Measurements from ENCODE around the gene SPACA6. TPM values are rescaled to one million over a fixed set of nuclear protein-coding genes. Genes with fewer than 3 reads are reported as not detected.

Gene SPACA6
- total RNA-seq, 4 donors from 2014 or later = 10.7 to 47.9 (median 34.0) TPM

DNA sequence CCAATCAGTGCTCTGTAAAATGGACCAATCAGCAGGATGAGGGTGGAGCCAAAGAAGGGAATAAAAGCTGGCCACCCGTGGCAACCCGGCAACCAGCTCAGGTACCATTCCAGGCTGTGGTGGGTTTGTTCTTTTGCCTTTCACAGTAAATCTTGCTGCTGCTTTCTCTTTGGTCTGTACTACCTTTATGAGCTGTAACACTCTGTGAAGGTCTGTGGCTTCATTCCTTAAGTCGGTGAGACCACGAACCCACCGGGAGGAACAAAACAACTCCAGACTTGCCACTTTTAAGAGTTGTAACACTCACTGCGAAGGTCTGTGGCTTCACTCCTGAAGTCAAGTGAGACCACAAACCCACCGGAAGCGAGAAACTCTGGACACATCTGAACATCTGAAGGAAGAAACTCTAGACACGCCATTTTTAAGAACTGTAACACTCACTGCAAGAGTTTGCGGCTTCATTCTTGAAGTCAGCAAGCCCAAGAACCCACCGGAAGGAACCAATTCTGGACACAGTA lies 16.5 kb upstream of the SPACA6 start:
- H3K36me3 ChIP-seq = no peaks in the 10 kb centered on the region
- H3K27ac ChIP-seq = no peak overlapping the region
- peaks cover 0 to 5% of the 10 kb centered on the region in 2 donors for H3K27me3 ChIP-seq
- no peaks in the 10 kb centered on the region for H3K9me3 ChIP-seq
- DNase-seq (ENCODE audit: low spot score in 2 of 2) = no peak
- whole genome bisulfite sequencing, 2 donors = 60 to 68% methylated on average over 11 of the region's 11 CpGs
- TF ChIP-seq, protein P1, sequence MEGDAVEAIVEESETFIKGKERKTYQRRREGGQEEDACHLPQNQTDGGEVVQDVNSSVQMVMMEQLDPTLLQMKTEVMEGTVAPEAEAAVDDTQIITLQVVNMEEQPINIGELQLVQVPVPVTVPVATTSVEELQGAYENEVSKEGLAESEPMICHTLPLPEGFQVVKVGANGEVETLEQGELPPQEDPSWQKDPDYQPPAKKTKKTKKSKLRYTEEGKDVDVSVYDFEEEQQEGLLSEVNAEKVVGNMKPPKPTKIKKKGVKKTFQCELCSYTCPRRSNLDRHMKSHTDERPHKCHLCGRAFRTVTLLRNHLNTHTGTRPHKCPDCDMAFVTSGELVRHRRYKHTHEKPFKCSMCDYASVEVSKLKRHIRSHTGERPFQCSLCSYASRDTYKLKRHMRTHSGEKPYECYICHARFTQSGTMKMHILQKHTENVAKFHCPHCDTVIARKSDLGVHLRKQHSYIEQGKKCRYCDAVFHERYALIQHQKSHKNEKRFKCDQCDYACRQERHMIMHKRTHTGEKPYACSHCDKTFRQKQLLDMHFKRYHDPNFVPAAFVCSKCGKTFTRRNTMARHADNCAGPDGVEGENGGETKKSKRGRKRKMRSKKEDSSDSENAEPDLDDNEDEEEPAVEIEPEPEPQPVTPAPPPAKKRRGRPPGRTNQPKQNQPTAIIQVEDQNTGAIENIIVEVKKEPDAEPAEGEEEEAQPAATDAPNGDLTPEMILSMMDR (IDR thresholded peaks at IDR 0.05) = no peak
- TF ChIP-seq POLR2A (IDR thresholded peaks at IDR 0.05) (no peak), EP300 (IDR thresholded peaks at IDR 0.05) (no peak)
- H3K4me1 ChIP-seq = peaks cover 0 to 3% (median 0%) of the 10 kb centered on the region in 4 donors
- H3K4me3 ChIP-seq = no peak overlapping the region

- H3K27me3 ChIP-seq = peaks cover 0 to 5% of the 10 kb centered on the region in 2 donors
- no peak overlapping the region for H3K4me3 ChIP-seq
- H3K27ac ChIP-seq = no peak overlapping the region
- DNase-seq (ENCODE audit: low spot score in 2 of 2) = no peak
- H3K4me1 ChIP-seq = peaks cover 0 to 3% (median 0%) of the 10 kb centered on the region in 4 donors
- no peaks in the 10 kb centered on the region for H3K9me3 ChIP-seq
- WGBS, 2 donors = 79 to 85% methylated on average over 1 of the region's 1 CpG
- TF ChIP-seq EP300 (IDR thresholded peaks at IDR 0.05) (no peak), POLR2A (IDR thresholded peaks at IDR 0.05) (no peak)
- TF ChIP-seq, protein P1 (IDR thresholded peaks at IDR 0.05) = no peak
- H3K36me3 ChIP-seq = no peaks in the 10 kb centered on the region
These were observed 12.7 kb upstream of the SPACA6 start for GRCh38 chr19:51680474-51680873.

DNA sequence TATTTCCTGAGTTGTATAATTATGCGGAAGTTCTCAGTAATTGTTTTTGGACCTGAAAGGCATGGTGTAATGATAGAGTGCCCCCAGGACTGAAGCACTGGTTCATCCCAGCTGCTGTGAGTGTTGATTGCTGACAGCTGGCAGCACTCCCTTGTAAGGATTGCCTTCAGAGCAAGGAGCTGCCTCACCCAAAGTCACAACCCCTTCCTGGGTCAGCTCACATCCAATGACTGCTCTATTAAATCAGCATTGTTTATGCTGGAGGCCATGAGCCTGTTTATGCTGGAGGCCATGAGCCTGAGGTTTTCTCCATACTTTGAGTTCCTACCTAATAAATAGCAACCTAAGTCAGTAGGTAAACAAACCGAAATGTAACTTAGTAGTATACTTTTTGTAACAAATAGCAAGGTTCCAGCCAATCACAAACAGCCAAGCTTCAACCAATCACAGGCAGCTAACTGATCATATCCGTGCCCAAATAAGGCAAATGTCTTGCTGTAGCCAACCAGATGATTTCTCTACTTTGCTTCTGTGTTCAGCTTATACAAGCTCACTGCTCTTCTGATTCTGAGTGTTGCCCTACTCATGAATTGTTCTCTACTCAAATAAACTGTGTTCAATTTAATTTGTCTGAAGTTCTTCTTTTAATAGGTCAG lies 11.7 kb upstream of the SPACA6 start:
- Histone ChIP-seq H3K9me3 (no peaks in the 10 kb centered on the region), H3K27ac (no peak overlapping the region), H3K36me3 (no peaks in the 10 kb centered on the region), H3K4me3 (no peak overlapping the region), H3K4me1 (peaks cover 0 to 3% (median 0%) of the 10 kb centered on the region in 4 donors), H3K27me3 (peaks cover 0 to 5% of the 10 kb centered on the region in 2 donors)
- WGBS, 2 donors = 49 to 65% methylated on average over 3 of the region's 3 CpGs
- no peak for DNase-seq (ENCODE audit: low spot score in 2 of 2)
- TF ChIP-seq POLR2A (IDR thresholded peaks at IDR 0.05) = no peak
- no peak for TF ChIP-seq EP300 (IDR thresholded peaks at IDR 0.05)
- TF ChIP-seq, protein P1 (IDR thresholded peaks at IDR 0.05) = no peak

DNA sequence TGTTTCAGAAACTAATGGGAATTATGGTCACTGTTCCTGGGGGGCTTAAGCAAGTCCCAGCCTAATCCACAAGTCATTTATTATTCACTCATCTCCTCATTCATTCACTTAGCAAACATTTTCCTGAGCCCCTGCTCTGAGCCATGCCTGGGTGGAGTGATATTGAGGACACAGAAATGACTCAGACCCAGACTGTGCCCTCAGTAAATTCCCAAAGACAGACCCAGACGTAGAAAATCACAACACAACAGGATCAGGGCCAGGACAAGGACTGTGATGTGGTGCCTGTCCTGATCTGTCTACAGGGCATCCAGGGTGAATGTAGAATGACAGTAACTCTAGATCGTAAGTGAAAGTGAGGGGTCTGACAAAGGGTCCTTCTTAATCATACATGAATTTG lies 7.0 kb upstream of the SPACA6 start:
- no peak for TF ChIP-seq EP300 (IDR thresholded peaks at IDR 0.05)
- TF ChIP-seq, protein P1 (IDR thresholded peaks at IDR 0.05) = no peak
- no peak for TF ChIP-seq POLR2A (IDR thresholded peaks at IDR 0.05)
- 63 to 65% methylated on average over 2 of the region's 2 CpGs for WGBS, 2 donors
- DNase-seq (ENCODE audit: low spot score in 2 of 2) = no peak
- Histone ChIP-seq H3K27ac (peak overlapping the region in 1 of 4 donors; percentile 20), H3K4me3 (no peak overlapping the region), H3K9me3 (no peaks in the 10 kb centered on the region), H3K4me1 (peaks cover 0 to 27% (median 12%) of the 10 kb centered on the region in 4 donors), H3K36me3 (no peaks in the 10 kb centered on the region), H3K27me3 (no peaks in the 10 kb centered on the region)
